Endothelial cell of umbilical vein (primary cell): ENCODE data around the gene CTSL. TPM values are rescaled to one million over a fixed set of nuclear protein-coding genes. Genes with fewer than 3 reads are reported as not detected.

Experiments used
- Bru-seq: library from RNA; stranded (reverse); fragments of 400-500 nt; gene quantifications from one replicate; lab custom pipeline; 2021; lab: Mats Ljungman, UMichigan
- BruChase-seq, 2 experiments: library from RNA; stranded (reverse); fragments of 400-500 nt; gene quantifications; one replicate each; lab custom pipeline; 2021; lab: Mats Ljungman, UMichigan
- BruUV-seq: library from RNA; stranded (reverse); fragments of 400-500 nt; replicated peaks from 2 replicates; lab custom pipeline; 2021; lab: Mats Ljungman, UMichigan
- CTCF ChIA-PET: fragments of 300-600, 350-600 bp; sonication (Branson Sonifier 250); formaldehyde crosslinking; loops from one replicate; lab custom pipeline; 2021; ENCODE audit warnings: antibody characterized with exemption, inconsistent platforms; lab: Charles Lee
- POLR2A ChIA-PET: fragments of 300-600, 350-600 bp; sonication (Branson Sonifier 250); formaldehyde crosslinking; loops from one replicate; lab custom pipeline; 2021; ENCODE audit warnings: antibody characterized with exemption, inconsistent platforms; lab: Charles Lee
- DNase-seq: peaks from one replicate; pipeline ENCODE4 v3.0.0-alpha.2; 2011; ENCODE audit warnings: low read depth, low spot score
- FAIRE-seq: peaks from 2 replicates; lab custom pipeline; 2011; peaks lifted over from hg19 to GRCh38; lab: Jason Lieb, UNC
- H2AFZ ChIP-seq: 2 replicates; pipeline ENCODE4 v1.6.0; 2012; ENCODE audit warnings: low read depth, low read length, control low read depth, inconsistent platforms
- H3K27ac ChIP-seq: 2 replicates; pipeline ENCODE4 v1.5.1; 2011; ENCODE audit warnings: low read depth, mild to moderate bottlenecking, control low read depth, low read length, moderate library complexity; ENCODE audit not compliant: insufficient read depth
- H3K27me3 ChIP-seq, 2 experiments: 2 replicates each; pipeline versions ENCODE4 v1.6.0 to v1.6.1; 2011; ENCODE audit warnings: low read length in 2 of 2, mixed read lengths in 1 of 2; ENCODE audit not compliant: control insufficient read depth in 2 of 2, insufficient read depth in 2 of 2
- H3K36me3 ChIP-seq, 2 experiments: 2 replicates in 1 of 2; 3 replicates in 1 of 2; pipeline ENCODE4 v1.5.1; 2011; ENCODE audit warnings: low read length in 2 of 2, mild to moderate bottlenecking in 1 of 2, moderate library complexity in 1 of 2; ENCODE audit not compliant: control insufficient read depth in 2 of 2, insufficient read depth in 2 of 2; ENCODE audit errors: extremely low read depth in 1 of 2
- H3K4me1 ChIP-seq: 3 replicates; pipeline ENCODE4 v1.5.1; 2011; ENCODE audit warnings: mild to moderate bottlenecking, low read length; ENCODE audit not compliant: control insufficient read depth, insufficient read depth; ENCODE audit errors: extremely low read depth
- H3K4me2 ChIP-seq: 2 replicates; pipeline ENCODE4 v1.6.1; 2011; ENCODE audit warnings: low read length, control low read depth, mixed read lengths; ENCODE audit not compliant: insufficient read depth
- H3K4me3 ChIP-seq, 3 experiments: fragments of 200-600 bp in 1 of 3; sonication (generic), shearing (Covaris generic) in 1 of 3; replicated peaks in 1 of 3; 2 replicates each; pipeline ENCODE4 v1.5.1; 2011 to 2016; ENCODE audit warnings: control low read depth in 3 of 3, low read length in 3 of 3, mild to moderate bottlenecking in 2 of 3, inconsistent platforms in 1 of 3, low read depth in 1 of 3, moderate library complexity in 1 of 3; ENCODE audit not compliant: insufficient read depth in 1 of 3
- H3K79me2 ChIP-seq: 2 replicates; pipeline ENCODE4 v1.6.0; 2012; ENCODE audit warnings: low read length, inconsistent platforms; ENCODE audit not compliant: control insufficient read depth, insufficient read depth
- H3K9ac ChIP-seq: replicated peaks from 2 replicates; pipeline ENCODE3; 2011; ENCODE audit warnings: low read length, control low read depth; ENCODE audit not compliant: insufficient read depth; ENCODE audit errors: extremely low read depth
- H3K9me1 ChIP-seq: replicated peaks from 3 replicates; pipeline ENCODE4 v1.6.0; 2011; ENCODE audit warnings: mild to moderate bottlenecking, low read length; ENCODE audit not compliant: control insufficient read depth, insufficient read depth; ENCODE audit errors: extremely low read depth
- H3K9me3 ChIP-seq: replicated peaks from 2 replicates; pipeline ENCODE4 v1.5.1; 2012; ENCODE audit warnings: low read length, inconsistent platforms; ENCODE audit not compliant: control insufficient read depth, insufficient read depth
- H4K20me1 ChIP-seq: replicated peaks from 2 replicates; pipeline ENCODE3; 2011; ENCODE audit warnings: mild to moderate bottlenecking, low read length; ENCODE audit not compliant: control insufficient read depth, insufficient read depth; ENCODE audit errors: extremely low read depth
- CTCF ChIP-seq, 2 donors: IDR thresholded peaks; 1 replicate in 1 of 2; 2 replicates in 1 of 2; pipeline ENCODE4 v1.5.1; 2011; ENCODE audit warnings: low read length in 2 of 2, mild to moderate bottlenecking in 2 of 2, moderate library complexity in 2 of 2, control low read depth in 1 of 2, inconsistent platforms in 1 of 2, low read depth in 1 of 2; ENCODE audit not compliant: insufficient read depth in 1 of 2; ENCODE audit errors: extremely low read depth in 1 of 2
- EZH2 ChIP-seq: IDR thresholded peaks from 2 replicates; pipeline ENCODE4 v1.6.1; 2012; ENCODE audit warnings: borderline replicate concordance, low read depth, mild to moderate bottlenecking, moderate library complexity, low read length, inconsistent platforms; ENCODE audit not compliant: severe bottlenecking
- FOS ChIP-seq: IDR thresholded peaks from 2 replicates; pipeline ENCODE4 v1.6.1; 2011; ENCODE audit warnings: mild to moderate bottlenecking, low read length, moderate library complexity, borderline replicate concordance; ENCODE audit not compliant: insufficient read depth
- GATA2 ChIP-seq: IDR thresholded peaks from 2 replicates; pipeline ENCODE4 v1.7.0; 2011; ENCODE audit warnings: low read depth, mild to moderate bottlenecking, moderate library complexity, mixed read lengths, low read length; ENCODE audit not compliant: insufficient read length, insufficient read depth
- JUN ChIP-seq: IDR thresholded peaks from 2 replicates; pipeline ENCODE4 v1.6.1; 2011; ENCODE audit warnings: borderline replicate concordance, low read depth; ENCODE audit not compliant: insufficient read length, insufficient read depth
- MAX ChIP-seq: IDR thresholded peaks from 2 replicates; pipeline ENCODE4 v1.6.1; 2011; ENCODE audit not compliant: insufficient read depth, insufficient read length
- MYC ChIP-seq: IDR thresholded peaks from one replicate; pipeline ENCODE4 v1.6.1; 2011; ENCODE audit warnings: mild to moderate bottlenecking, low read depth, low read length
- POLR2A ChIP-seq: IDR thresholded peaks from 2 replicates; pipeline ENCODE4 v1.6.1; 2012; ENCODE audit warnings: low read depth, mild to moderate bottlenecking, control low read depth, low read length
- POLR2AphosphoS5 ChIP-seq: IDR thresholded peaks from 2 replicates; pipeline ENCODE4 v1.6.1; 2012; ENCODE audit warnings: low read depth, mild to moderate bottlenecking, control low read depth, low read length, moderate library complexity; ENCODE audit not compliant: insufficient read depth
- dilution Hi-C: fragments of 300-500 bp; cut with MboI; formaldehyde crosslinking; loops from one replicate; pipeline ENCODE4 v1.15.0; 2019; ENCODE audit warnings: low sequenced_read_pairs; ENCODE audit not compliant: extremely low pct_ligation_motif_present
- intact Hi-C: fragments of 100-400 bp; cut with micrococcal nuclease; formaldehyde crosslinking; loops from one replicate; pipeline ENCODE4 v1.10.0; 2022
- long read RNA-seq: library from polyadenylated mRNA; stranded (forward); transcript quantifications from one replicate; pipeline ENCODE4 v2.0.0, GENCODE V29; 2021
- polyA minus RNA-seq, 3 experiments: library from RNA; depleted of rRNA, polyadenylated mRNA; stranded (reverse); fragments of >200 nt; gene quantifications; 1 replicate in 1 of 3; 2 replicates in 2 of 3; pipeline ENCODE4 v1.2.3, GENCODE V29; 2011
- polyA plus RNA-seq, 4 experiments: library from polyadenylated mRNA; depleted of rRNA in 3 of 4; stranded (reverse) in 3 of 4; unstranded in 1 of 4; fragments of >200 nt; gene quantifications; 2 replicates each; pipeline versions ENCODE4 v1.2.1 to v1.2.3, GENCODE V29; 2011 to 2012; ENCODE audit warnings: missing spikeins in 1 of 4
- total RNA-seq: library from RNA; stranded (reverse); gene quantifications from 2 replicates; pipeline ENCODE4 v1.2.3, GENCODE V29; 2021

CTSL gene
- total RNA-seq, result 105 and 107 TPM in 2 replicates
- 70.0 and 98.4 TPM in 2 replicates for polyA plus RNA-seq
- polyA plus RNA-seq (2011; cell fraction: cytosol; rRNA removed), result 119 and 131 TPM in 2 replicates
- 54.4 and 74.6 TPM in 2 replicates for polyA plus RNA-seq (2011; cell fraction: nucleus; rRNA removed)
- 159 and 194 TPM in 2 replicates for polyA plus RNA-seq (2012)
- polyA minus RNA-seq, result 47.3 and 62.3 TPM in 2 replicates
- polyA minus RNA-seq (2011; cell fraction: cytosol; rRNA and poly(A)+ RNA removed), result 27.0 TPM
- 8.8 and 14.3 TPM in 2 replicates for polyA minus RNA-seq (2011; cell fraction: nucleus; rRNA and poly(A)+ RNA removed)
- percentile 71 among the genes with signal in this experiment for Bru-seq, nascent RNA
- BruChase-seq, experiment 1, labeled RNA remaining after a 6-hour chase, result percentile 92 among the genes with signal in this experiment
- BruChase-seq, experiment 2, labeled RNA remaining after a 2-hour chase, result percentile 79 among the genes with signal in this experiment
- long read RNA-seq, transcript CTSL-203 (8 exons, 2,177 nt), result major isoform, 96 of 812 reads
- long read RNA-seq, transcript CTSL-201 (8 exons, 1,436 nt), result minor isoform, 79 of 812 reads
- long read RNA-seq, partial matches to known transcripts, result 523 of 812 reads
- long read RNA-seq, other reads (novel, unspliced or antisense), result 113 of 812 reads

GRCh38 chr9:87725900-87726709 is at the start of gene CTSL:
Gene CTSL (plus strand): TSS chr9:87726119. CDS start chr9:87727604, 1,485 bp downstream.
- no peaks in the 10 kb centered on the region for H3K9me1 ChIP-seq
- peak within 1 kb of the TSS; percentile 47 for H3K4me2 ChIP-seq
- FAIRE-seq (peak; percentile 96), DNase-seq (peak; percentile 80)
- peak within 1 kb of the TSS; percentile 57 for H3K27ac ChIP-seq
- POLR2A ChIA-PET, result interaction anchor here (2.6 kb wide), 1 partner anchor 12 kb away, joined by 15 read pairs; no protein-coding TSS in a partner anchor
- no peaks in the 10 kb centered on the region for H3K4me1 ChIP-seq
- dilution Hi-C loops, result no loop called here
- H3K4me3 ChIP-seq, result peak within 1 kb of the TSS; percentile 24 to 79 (median 57)
- H3K79me2 ChIP-seq, result no peaks in the 10 kb centered on the region
- intact Hi-C loops, result loop anchor here (1.0 to 5.0 kb wide), 4 partner anchors 12 to 389 kb away; partner anchors contain the start of gene DAPK1
- BruUV-seq, result no TSS peak
- no peaks in the 10 kb centered on the region for H3K9me3 ChIP-seq
- H3K36me3 ChIP-seq, result no peaks in the 10 kb centered on the region
- H3K27me3 ChIP-seq, result no peaks in the 10 kb centered on the region
- H4K20me1 ChIP-seq, result no peaks in the 10 kb centered on the region
- peak within 1 kb of the TSS; percentile 95 for H2AFZ ChIP-seq
- TF ChIP-seq FOS (no peak), POLR2AphosphoS5 (peak; percentile 71), GATA2 (no peak), MYC (no peak), POLR2A (peak; percentile 92), JUN (no peak), CTCF (IDR thresholded peaks at IDR 0.05; ENCODE audit: extremely low read depth in 1 of 2, insufficient read depth in 1 of 2, low read depth in 1 of 2, low read length in 2 of 2) (peak in 1 of 2 donors; percentile 35), EZH2 (no peak), MAX (no peak)
- CTCF ChIA-PET, result interaction anchor here (0.7 to 3.1 kb wide), 15 partner anchors 9 to 1292 kb away, joined by 3 to 24 read pairs (median 3); partner anchors contain the start of gene GAS1
- H3K9ac ChIP-seq, result peak within 1 kb of the TSS; percentile 91
